ENCODE results near the gene LIME1. TPM values are rescaled to one million over a fixed set of nuclear protein-coding genes. Genes with fewer than 3 reads are reported as not detected.
A peak's percentile ranks its signal among the peaks of the same experiment; 100 is the strongest.

The LIME1 gene
- total and polyA plus RNA-seq, 9 of the 15 experiments (the other 6 are each of a cell fraction or from before 2014, with no cell fraction given) = 0.11 to 17.1 (median 2.8) TPM; not detected in 2

- ChIA-PET CTCF (ENCODE audit: low intra/inter-chr PET ratio) (no interaction called here), POLR2A (interaction anchor here (0.5 kb wide), 2 partner anchors 209 to 246 kb away, joined by 4 read pairs; no protein-coding TSS in a partner anchor)
- 0 out of 2 replicates have a peak, but pooled peaks cover 5% of the 10 kb centered on the region for H4K20me1 ChIP-seq (replicated peaks; ENCODE audit: control insufficient read depth, insufficient read depth, low read length)
- H3K9me3 ChIP-seq (replicated peaks; ENCODE audit: control insufficient read depth, insufficient read depth, low read depth, low read length) = peaks cover 4% of the 10 kb centered on the region
- H3K79me2 ChIP-seq (ENCODE audit: control insufficient read depth, insufficient read depth, low read length) = peaks cover 21% of the 10 kb centered on the region
- no peak overlapping the region for H3K27ac ChIP-seq (ENCODE audit: extremely low read depth, low read depth, low read length)
- DNase-seq (ENCODE audit: extremely low read depth in 1 of 4, low spot score in 3 of 4) = peak in 2 of 4 experiments; percentile 3
- no peaks in the 10 kb centered on the region for H3K9me1 ChIP-seq (ENCODE audit: control insufficient read depth, insufficient read depth, low read length)
- in situ Hi-C loops (cut with MboI) (no loop called here), intact Hi-C loops (cut with micrococcal nuclease) (no loop called here)
- no peaks in the 10 kb centered on the region for H3K27me3 ChIP-seq (ENCODE audit: control insufficient read depth in 2 of 2, insufficient read depth in 2 of 2, low read length in 2 of 2)
- H3K4me1 ChIP-seq (replicated peaks in 1 of 2; ENCODE audit: control insufficient read depth in 2 of 2, insufficient read depth in 2 of 2, low read length in 2 of 2) = peaks cover 3 to 58% of the 10 kb centered on the region in 2 experiments; a peak in 3 of 5 replicates
- peaks cover 67% of the 10 kb centered on the region; the same call in 2 of the 3 replicates for H3K36me3 ChIP-seq (ENCODE audit: control insufficient read depth, insufficient read depth, low read length)
- no peak for ATAC-seq
- no peak for FAIRE-seq
- no peak overlapping the region for H3K4me2 ChIP-seq (ENCODE audit: insufficient read depth, low read length)
- WGBS (ENCODE audit: insufficient coverage, low coverage, missing lambda C conversion rate) = 93% methylated on average over 18 of the region's 25 CpGs
- no peak overlapping the region for H2AFZ ChIP-seq (ENCODE audit: low read depth, low read length)
- no peak overlapping the region for H3K9ac ChIP-seq (ENCODE audit: insufficient read depth in 1 of 2, low read depth in 2 of 2, low read length in 2 of 2)
- no TSS peak for BruUV-seq (replicated peaks)
- TF ChIP-seq NFE2 (IDR thresholded peaks at IDR 0.05; ENCODE audit: low read depth) (no peak), ZNF384 (IDR thresholded peaks at IDR 0.05; ENCODE audit: low read depth, low read length) (no peak)
- no peak overlapping the region for H3K4me3 ChIP-seq
Observed at GRCh38 chr20:63734111-63734945, 2.1 kb upstream of the LIME1 start.
